ENCODE measurements around the gene TMEM123. TPM values are rescaled to one million over a fixed set of nuclear protein-coding genes. Genes with fewer than 3 reads are reported as not detected.

TMEM123 gene
- total RNA-seq, 1 experiment from 2014 or later: 400 TPM

DNA sequence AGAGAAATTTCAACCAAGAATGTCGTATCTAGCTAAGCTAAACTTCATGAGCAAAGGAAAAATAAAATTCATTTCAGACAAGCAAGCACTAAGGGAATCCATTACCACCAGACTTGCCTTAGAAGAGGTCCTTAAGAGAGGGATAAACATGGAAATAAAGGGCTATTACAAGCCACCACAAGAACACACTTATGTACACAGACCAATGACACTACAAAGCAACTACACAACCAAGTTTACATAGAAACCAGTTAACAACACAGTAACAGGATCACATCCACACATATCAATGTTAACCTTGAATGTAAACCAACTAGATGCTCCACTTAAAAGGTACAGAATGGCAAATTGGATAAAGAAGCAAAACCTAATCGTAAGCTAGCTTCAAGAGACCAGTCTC lies 38.0 kb downstream of the TMEM123 start:
- TF ChIP-seq, protein P1, sequence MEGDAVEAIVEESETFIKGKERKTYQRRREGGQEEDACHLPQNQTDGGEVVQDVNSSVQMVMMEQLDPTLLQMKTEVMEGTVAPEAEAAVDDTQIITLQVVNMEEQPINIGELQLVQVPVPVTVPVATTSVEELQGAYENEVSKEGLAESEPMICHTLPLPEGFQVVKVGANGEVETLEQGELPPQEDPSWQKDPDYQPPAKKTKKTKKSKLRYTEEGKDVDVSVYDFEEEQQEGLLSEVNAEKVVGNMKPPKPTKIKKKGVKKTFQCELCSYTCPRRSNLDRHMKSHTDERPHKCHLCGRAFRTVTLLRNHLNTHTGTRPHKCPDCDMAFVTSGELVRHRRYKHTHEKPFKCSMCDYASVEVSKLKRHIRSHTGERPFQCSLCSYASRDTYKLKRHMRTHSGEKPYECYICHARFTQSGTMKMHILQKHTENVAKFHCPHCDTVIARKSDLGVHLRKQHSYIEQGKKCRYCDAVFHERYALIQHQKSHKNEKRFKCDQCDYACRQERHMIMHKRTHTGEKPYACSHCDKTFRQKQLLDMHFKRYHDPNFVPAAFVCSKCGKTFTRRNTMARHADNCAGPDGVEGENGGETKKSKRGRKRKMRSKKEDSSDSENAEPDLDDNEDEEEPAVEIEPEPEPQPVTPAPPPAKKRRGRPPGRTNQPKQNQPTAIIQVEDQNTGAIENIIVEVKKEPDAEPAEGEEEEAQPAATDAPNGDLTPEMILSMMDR (IDR thresholded peaks at IDR 0.05; ENCODE audit: insufficient read depth in 1 of 2, low read depth in 1 of 2, low read length in 1 of 2, severe bottlenecking in 1 of 2, unreplicated experiment in 1 of 2): no peak
- H3K4me1 Mint-ChIP-seq (ENCODE audit: low read depth, unreplicated experiment): peaks cover 52% of the 10 kb centered on the region
- POLR2A ChIA-PET: no interaction called here
- peaks cover 25% of the 10 kb centered on the region for H3K9me3 Mint-ChIP-seq (ENCODE audit: unreplicated experiment)
- Histone ChIP-seq H3K4me3 (ENCODE audit: low read depth, low read length) (no peak overlapping the region), H3K9me3 (no peaks in the 10 kb centered on the region), H3K4me1 (peaks cover 5% of the 10 kb centered on the region), H3K36me3 (ENCODE audit: control insufficient read depth, insufficient read depth, low read length) (peaks cover 3% of the 10 kb centered on the region; the same call in 1 of the 2 replicates), H3K27me3 (replicated peaks; ENCODE audit: control insufficient read depth, insufficient read depth, low read length) (no peaks in the 10 kb centered on the region)
- intact Hi-C loops (cut with micrococcal nuclease; ENCODE audit: unreplicated experiment): no loop called here
- DNase-seq: no peak
- CTCF ChIA-PET: no interaction called here
- peaks cover 42% of the 10 kb centered on the region for H3K36me3 Mint-ChIP-seq (ENCODE audit: insufficient read depth, unreplicated experiment)
- BruUV-seq (replicated peaks): no TSS peak
- no peak overlapping the region for H3K4me3 Mint-ChIP-seq (ENCODE audit: unreplicated experiment)
- no peaks in the 10 kb centered on the region for H3K27me3 Mint-ChIP-seq (ENCODE audit: insufficient read depth, unreplicated experiment)
- no peak overlapping the region for H3K27ac Mint-ChIP-seq (ENCODE audit: unreplicated experiment)

DNA sequence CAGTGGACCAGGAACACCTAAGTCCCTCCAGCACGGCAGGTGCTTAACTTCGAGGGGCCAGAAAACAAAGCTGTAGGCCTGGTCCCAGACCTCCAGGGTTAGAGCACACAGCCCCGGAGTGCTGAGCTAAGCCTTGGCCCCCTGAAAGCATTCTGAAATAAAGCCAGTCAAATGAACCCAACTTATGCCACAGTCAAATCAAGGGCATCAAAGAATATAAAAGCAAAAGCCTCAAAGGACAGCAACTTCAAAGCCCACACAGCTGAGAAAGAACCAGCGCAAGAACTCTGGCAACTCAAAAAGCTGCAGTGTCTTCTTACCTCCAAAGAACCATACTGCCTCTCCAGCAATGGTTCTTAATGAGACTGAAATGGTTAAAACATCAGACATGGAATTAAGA lies 39.1 kb downstream of the TMEM123 start:
- DNase-seq: no peak
- Mint-ChIP-seq H3K9me3 (ENCODE audit: unreplicated experiment) (peaks cover 15% of the 10 kb centered on the region), H3K36me3 (ENCODE audit: insufficient read depth, unreplicated experiment) (peaks cover 39% of the 10 kb centered on the region), H3K27ac (ENCODE audit: unreplicated experiment) (no peak overlapping the region), H3K4me3 (ENCODE audit: unreplicated experiment) (no peak overlapping the region), H3K27me3 (ENCODE audit: insufficient read depth, unreplicated experiment) (no peaks in the 10 kb centered on the region), H3K4me1 (ENCODE audit: low read depth, unreplicated experiment) (peaks cover 49% of the 10 kb centered on the region)
- H3K4me3 ChIP-seq (ENCODE audit: low read depth, low read length): no peak overlapping the region
- TF ChIP-seq, protein P1 (IDR thresholded peaks at IDR 0.05; ENCODE audit: insufficient read depth in 1 of 2, low read depth in 1 of 2, low read length in 1 of 2, severe bottlenecking in 1 of 2, unreplicated experiment in 1 of 2): no peak
- CTCF ChIA-PET: no interaction called here
- H3K36me3 ChIP-seq (ENCODE audit: control insufficient read depth, insufficient read depth, low read length): peaks cover 3% of the 10 kb centered on the region; the same call in 1 of the 2 replicates
- H3K4me1 ChIP-seq: peaks cover 5% of the 10 kb centered on the region
- H3K27me3 ChIP-seq (replicated peaks; ENCODE audit: control insufficient read depth, insufficient read depth, low read length): no peaks in the 10 kb centered on the region
- BruUV-seq (replicated peaks): no TSS peak
- intact Hi-C loops (cut with micrococcal nuclease; ENCODE audit: unreplicated experiment): no loop called here
- POLR2A ChIA-PET: no interaction called here
- no peaks in the 10 kb centered on the region for H3K9me3 ChIP-seq

DNA sequence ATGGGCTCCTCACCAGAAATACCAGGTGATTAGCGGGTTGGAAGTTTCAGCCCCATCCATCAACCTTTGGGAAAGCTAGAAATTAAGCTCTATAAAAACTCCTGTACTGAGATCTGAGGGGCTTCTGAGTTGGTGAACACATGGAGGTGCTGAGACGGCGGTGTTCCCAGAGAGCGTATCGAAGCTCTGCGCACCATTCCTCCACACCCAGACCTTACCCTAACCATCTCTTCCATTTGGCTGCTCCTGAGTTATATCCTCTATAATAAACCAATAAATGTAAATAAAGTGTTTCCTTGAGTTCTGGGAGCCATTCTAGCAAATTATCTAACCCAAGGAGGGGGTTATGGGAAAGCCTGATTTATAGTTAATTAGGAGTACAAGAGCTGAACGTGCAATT lies 41.4 kb downstream of the TMEM123 start:
- no peak overlapping the region for H3K4me3 Mint-ChIP-seq (ENCODE audit: unreplicated experiment)
- H3K27me3 ChIP-seq (replicated peaks; ENCODE audit: control insufficient read depth, insufficient read depth, low read length): no peaks in the 10 kb centered on the region
- H3K27me3 Mint-ChIP-seq (ENCODE audit: insufficient read depth, unreplicated experiment): no peaks in the 10 kb centered on the region
- BruUV-seq (replicated peaks): no TSS peak
- no peak overlapping the region for H3K4me3 ChIP-seq (ENCODE audit: low read depth, low read length)
- peaks cover 45% of the 10 kb centered on the region for H3K36me3 Mint-ChIP-seq (ENCODE audit: insufficient read depth, unreplicated experiment)
- peaks cover 5% of the 10 kb centered on the region for H3K4me1 ChIP-seq
- no peaks in the 10 kb centered on the region for H3K9me3 Mint-ChIP-seq (ENCODE audit: unreplicated experiment)
- no peak for DNase-seq
- peaks cover 3% of the 10 kb centered on the region for H3K36me3 ChIP-seq (ENCODE audit: control insufficient read depth, insufficient read depth, low read length)
- peak overlapping the region; percentile 9 for H3K27ac Mint-ChIP-seq (ENCODE audit: unreplicated experiment)
- ChIA-PET CTCF (interaction anchor here (1.3 kb wide), 1 partner anchor 20 kb away, joined by 4 read pairs; no protein-coding TSS in a partner anchor), POLR2A (no interaction called here)
- H3K4me1 Mint-ChIP-seq (ENCODE audit: low read depth, unreplicated experiment): peaks cover 43% of the 10 kb centered on the region
- H3K9me3 ChIP-seq: no peaks in the 10 kb centered on the region
- TF ChIP-seq, protein P1 (IDR thresholded peaks at IDR 0.05; ENCODE audit: insufficient read depth in 1 of 2, low read depth in 1 of 2, low read length in 1 of 2, severe bottlenecking in 1 of 2, unreplicated experiment in 1 of 2): no peak
- intact Hi-C loops (cut with micrococcal nuclease; ENCODE audit: unreplicated experiment): loop anchor here (2.0 kb wide), 1 partner anchor 20 kb away; no protein-coding TSS in a partner anchor

Data from Caco-2 (cell line).